GM18519 (cell line): ENCODE measurements around the gene NPAS1.
"Not testable (repeated sequence)": the region's sequence is repeated elsewhere in the genome, so short reads cannot be mapped to it uniquely, and the experiment has no call there.

Source experiments
- ATAC-seq: cut with Tn5 transposase; IDR thresholded peaks from one replicate; pipeline ENCODE4 v1.9.1; 2021; ENCODE audit warnings: mild to moderate bottlenecking, moderate library complexity; ENCODE audit not compliant: unreplicated experiment, low FRiP score

The NPAS1 gene

DNA sequence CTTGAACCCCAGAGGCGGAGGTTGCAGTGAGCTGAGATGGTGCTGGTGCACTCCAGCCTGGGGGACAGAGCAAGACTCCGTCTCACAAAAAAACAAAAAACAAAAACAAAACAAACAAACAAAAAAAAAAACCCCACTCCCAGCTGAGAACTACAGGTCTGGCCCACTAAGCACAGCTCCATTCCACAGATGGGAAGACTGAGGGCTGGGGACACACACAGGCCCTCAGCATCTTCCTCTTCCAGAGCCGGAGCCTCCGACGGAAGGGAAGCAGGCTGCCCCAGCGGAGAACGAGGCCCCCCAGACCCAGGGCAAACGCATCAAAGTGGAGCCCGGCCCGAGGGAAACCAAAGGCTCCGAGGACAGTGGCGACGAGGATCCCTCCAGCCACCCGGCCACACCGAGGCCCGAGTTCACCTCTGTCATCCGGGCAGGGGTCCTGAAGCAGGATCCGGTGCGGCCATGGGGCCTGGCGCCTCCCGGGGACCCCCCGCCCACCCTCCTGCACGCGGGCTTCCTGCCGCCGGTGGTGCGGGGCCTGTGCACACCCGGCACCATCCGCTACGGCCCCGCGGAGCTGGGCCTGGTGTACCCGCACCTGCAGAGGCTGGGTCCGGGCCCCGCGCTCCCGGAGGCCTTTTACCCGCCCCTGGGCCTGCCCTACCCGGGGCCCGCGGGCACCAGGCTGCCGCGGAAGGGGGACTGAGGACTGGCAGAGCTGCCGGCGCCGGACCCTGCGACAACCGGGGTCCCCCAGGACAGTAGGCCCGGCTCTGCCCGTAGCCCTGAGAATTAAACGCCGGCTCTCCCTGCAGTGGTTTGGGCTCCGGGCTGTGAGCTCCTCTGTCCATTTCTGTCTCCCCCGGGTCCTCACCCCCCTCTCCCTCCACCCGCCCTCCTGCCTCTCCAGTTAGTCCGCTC is 25.6 kb downstream of the NPAS1 start:
- no peak for ATAC-seq

DNA sequence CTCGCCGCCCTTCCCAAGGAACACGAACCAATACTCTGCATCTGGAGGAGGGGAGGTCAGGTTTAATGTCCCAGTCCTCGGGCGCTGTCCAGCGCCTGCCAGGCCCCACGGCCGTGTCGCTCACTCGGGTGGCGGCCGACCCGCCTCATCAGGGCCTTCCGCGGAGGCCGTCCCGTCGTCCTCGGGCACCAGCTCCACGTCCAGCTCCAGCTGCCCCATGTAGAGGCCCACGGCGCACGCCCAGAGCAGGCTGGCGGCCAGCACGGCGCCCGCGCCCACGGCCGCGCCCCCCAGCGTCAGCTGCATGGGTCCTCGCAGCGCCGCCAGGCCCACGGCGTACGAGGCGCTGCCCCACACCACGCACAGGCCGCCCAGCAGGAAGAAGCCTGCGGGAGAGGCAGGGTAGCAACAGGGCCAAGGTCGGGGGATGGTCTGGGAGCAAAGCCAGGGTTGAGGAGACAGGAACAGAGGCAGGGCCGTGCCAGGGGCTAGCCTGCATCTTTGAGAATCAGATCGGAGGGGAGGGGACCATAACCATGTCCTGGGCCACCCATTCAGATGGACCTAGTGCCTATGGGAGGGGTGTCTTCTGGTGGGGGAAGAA is 26.3 kb downstream of the NPAS1 start:
- no peak for ATAC-seq

GRCh38 chr19:47047272-47047762 is 27.7 kb downstream of the NPAS1 start:
- ATAC-seq: no peak

DNA sequence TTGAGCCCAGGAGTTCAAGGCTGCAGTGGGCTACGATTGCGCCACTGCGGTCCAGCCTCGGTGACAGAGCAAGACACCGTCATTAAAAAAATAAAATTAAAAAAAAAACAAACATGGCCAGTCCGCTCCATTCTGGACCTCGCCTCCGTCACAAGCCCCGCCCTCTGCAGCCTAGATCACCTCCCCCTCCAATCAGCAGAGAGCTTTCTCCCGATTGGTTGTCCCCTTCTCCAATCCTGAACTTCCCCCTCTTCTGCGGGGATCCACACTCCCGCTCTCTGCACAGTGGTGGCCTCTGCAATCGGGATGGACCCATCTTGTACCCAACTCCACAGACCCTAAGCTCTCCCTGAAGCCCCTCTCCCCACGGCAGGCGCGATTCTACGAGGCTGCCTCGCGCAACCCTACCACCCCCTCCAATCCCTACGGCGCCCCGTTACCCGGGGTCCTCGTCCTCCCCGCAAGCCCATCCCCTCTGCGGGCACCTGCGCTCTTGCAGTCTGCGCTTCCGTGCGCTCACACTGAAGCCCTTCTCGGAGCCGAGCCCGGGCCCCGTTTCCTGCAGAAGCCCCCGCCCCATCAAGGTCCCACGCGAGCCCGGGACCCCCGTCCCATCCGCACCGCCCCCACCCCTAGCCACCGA is 28.2 kb downstream of the NPAS1 start:
- peak; percentile 17 for ATAC-seq

- ATAC-seq: no peak
Measured at GRCh38 chr19:47049307-47049700, 29.7 kb downstream of the NPAS1 start.

- not testable (repeated sequence) for ATAC-seq
Measured at GRCh38 chr19:47050562-47050961, 30.9 kb downstream of the NPAS1 start.

GRCh38 chr19:47056411-47056810 is 36.8 kb downstream of the NPAS1 start:
- ATAC-seq: no peak

DNA sequence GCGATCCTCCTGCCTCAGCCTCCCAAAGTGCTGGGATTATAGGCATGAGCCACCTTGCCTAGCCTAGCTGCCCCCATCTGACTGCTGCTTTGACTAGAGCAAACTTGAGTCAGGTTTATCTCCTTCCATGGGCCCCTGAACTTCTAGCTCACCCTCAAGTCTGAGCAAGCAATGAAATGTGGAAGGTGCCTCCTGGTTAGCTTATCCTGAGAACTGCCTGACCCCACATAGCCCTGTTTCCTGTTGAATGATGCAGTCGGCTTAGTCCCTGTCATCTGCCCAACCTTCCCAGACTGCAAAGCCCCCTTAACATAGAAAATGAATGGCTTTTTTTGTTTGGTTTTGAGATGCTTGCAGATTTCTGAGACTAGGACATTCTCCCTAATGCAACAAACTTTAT is 37.7 kb downstream of the NPAS1 start:
- no peak for ATAC-seq

- ATAC-seq: no peak
Measured at GRCh38 chr19:47058621-47059022, 39.0 kb downstream of the NPAS1 start.

DNA sequence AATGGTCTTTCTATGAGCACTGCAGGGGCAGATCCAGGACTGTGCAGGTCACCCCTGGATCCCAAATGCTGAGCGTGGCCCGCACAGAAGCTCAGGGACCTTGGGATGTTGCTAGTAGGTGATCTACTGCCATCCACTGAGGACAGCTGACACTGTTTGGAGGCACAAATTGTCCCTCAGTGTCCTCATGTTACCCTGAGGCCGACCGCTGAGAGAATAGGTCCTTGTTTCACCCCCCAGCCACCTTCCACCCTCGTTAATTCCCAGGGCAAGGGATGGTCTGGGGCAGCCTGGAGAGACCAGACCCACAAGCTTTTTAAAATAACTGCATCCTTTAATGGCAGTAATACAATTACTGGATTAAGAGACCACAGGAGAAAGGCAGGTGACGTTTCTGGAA is 44.2 kb downstream of the NPAS1 start:
- ATAC-seq: no peak

DNA sequence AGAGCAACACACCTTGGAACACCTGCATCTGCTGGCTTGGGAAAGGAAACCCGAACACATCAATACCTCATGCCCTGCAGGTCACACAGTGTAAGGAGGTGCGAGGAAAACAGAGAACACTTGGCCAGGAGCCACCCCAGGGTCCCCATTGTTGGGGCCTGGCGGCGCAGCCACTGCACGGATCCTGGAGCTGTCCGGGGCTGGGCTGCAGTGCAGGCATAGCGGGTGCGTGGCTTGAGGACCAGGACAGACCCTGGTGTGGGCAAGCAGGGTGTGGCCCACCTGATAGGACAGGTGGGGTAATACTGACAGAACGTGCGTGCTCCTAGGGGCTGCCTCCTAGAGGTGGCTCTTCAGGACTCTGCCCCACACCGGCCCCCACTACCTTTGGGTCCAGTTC is 45.6 kb downstream of the NPAS1 start:
- ATAC-seq: no peak

GRCh38 chr19:47066376-47067214 is 47.0 kb downstream of the NPAS1 start:
- no peak for ATAC-seq

- ATAC-seq: no peak
Measured at GRCh38 chr19:47067215-47067847, 47.7 kb downstream of the NPAS1 start.

GRCh38 chr19:47068246-47068645 is 48.6 kb downstream of the NPAS1 start:
- ATAC-seq: no peak

DNA sequence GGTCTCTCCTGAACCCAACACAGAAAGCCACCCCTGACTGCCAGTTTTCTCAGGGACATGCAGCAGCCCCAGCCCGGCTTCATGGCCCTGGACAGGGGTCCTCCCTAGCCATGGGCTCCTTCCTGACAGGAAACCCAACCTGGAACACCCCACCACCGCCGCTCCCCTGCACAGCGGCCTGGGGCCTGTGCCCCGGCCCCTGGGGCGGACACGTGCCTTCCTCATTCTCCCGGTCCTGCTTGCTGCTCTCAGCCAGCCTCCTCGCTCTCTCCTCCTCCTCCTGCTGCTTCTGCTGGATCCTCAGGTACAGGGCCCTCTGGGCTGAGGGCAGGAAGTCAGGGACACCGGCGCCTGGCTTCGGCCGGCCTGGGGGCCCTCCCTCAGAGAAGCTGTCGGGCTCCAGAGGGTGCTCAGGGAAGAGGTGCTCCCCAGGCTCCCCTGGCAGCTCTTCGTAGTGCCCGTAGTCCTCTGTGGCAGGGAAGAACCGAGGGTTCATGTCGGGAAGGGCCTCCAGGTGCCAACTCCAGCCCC is 49.3 kb downstream of the NPAS1 start:
- no peak for ATAC-seq

GRCh38 chr19:47069795-47070194 is 50.2 kb downstream of the NPAS1 start:
- no peak for ATAC-seq

GRCh38 chr19:47070756-47071155 is 51.1 kb downstream of the NPAS1 start:
- no peak for ATAC-seq

DNA sequence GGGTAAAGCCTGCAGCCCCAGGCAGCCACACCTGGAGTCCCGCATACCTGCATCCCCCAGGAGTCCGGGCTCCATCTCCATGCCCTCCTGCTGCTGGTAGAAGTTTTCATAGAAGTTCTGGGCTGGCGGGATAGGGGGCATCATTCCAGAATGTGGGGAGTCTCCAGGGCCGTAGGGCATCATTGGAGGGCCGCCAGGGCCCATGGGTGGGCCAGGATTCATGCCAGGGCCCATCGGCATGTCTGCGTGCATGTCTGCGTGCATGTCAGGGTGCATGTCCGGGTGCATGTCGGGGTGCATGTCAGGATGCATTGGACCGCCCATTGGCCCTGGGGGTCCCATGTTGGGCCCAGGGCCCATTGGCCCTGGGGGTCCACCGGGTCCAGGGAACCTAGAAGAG is 52.1 kb downstream of the NPAS1 start:
- ATAC-seq: no peak

DNA sequence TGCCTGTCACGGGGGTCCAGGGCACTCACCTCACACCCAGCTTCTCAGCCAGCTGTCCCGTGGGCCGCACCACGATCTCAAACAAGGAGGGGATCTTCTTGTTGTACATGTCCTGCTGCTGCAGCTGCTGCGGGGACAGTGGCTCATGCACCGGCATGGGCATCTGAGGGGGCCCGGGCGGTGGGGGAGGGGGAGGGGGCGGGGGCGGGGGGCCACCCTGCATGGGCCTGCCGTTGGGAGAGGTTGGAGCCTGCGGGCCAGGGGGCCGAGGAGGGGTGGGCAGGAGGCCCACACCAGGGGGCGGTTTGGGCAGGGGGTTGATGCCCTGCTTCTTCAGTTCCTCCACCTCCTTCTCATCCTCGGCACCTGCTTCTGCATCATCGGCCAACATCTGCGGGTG is 52.7 kb downstream of the NPAS1 start:
- no peak for ATAC-seq

DNA sequence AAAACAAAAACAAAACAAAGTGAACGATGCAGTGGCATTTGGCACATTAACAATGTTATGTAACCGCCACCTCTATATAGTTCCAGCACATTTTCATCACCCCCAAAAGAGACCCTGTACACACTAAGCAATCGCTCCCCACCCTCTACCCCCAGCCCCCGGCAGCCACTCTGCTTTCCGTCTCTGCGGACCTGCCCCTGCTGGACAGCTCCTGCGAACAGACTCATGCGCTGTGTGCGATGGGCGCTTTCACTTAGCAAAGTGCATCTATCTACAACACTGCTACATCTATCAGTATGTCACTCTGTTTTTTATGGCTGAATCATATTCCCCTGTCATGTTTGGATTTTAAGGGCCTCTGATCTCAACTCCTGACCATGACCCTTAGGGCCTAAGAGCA is 53.9 kb downstream of the NPAS1 start:
- ATAC-seq: no peak
